Testis (tissue), 3 donors: ENCODE data around the gene LRRC49. TPM values are rescaled to one million over a fixed set of nuclear protein-coding genes. Genes with fewer than 3 reads are reported as not detected.

Experiments
- DNase-seq: peaks from one replicate; pipeline ENCODE4 v3.0.0-alpha.2; 2019
- H3K27ac ChIP-seq, 2 donors: fragments of 200-600 bp; sonication (generic); one replicate each; pipeline ENCODE4 v1.5.1; 2019
- H3K27me3 ChIP-seq: fragments of 200-600 bp; sonication (generic); one replicate; pipeline ENCODE4 v1.5.1; 2019
- H3K36me3 ChIP-seq: fragments of 200-600 bp; sonication (generic); one replicate; pipeline ENCODE4 v1.5.1; 2017; ENCODE audit warnings: low read depth; ENCODE audit errors: missing control alignments
- H3K4me1 ChIP-seq: fragments of 200-600 bp; sonication (generic); one replicate; pipeline ENCODE4 v1.5.1; 2019
- H3K4me3 ChIP-seq, 2 donors: fragments of 200-600 bp; sonication (generic); one replicate each; pipeline ENCODE4 v1.5.1; 2017 to 2019
- H3K9me3 ChIP-seq: fragments of 200-600 bp; sonication (generic); one replicate; pipeline ENCODE4 v1.5.1; 2017
- POLR2A ChIP-seq: fragments of 450-650 bp; IDR thresholded peaks from one replicate; pipeline ENCODE4 v1.6.1; 2017; ENCODE audit warnings: antibody characterized with exemption, mild to moderate bottlenecking, moderate library complexity
- WGBS, 2 donors: methylation state at CpG; one replicate each; pipeline ENCODE4 v1.1.5; 2018; 5-methylcytosine and 5-hydroxymethylcytosine counted together
- intact Hi-C: fragments of 100-400 bp; cut with DNase I; formaldehyde crosslinking; loops from one replicate; pipeline ENCODE4 v1.15.1; 2023; ENCODE audit warnings: low total_unique reads
- polyA plus RNA-seq: library from polyadenylated mRNA; stranded (reverse); fragments of 350-450 nt; fragmentation: Illumina TruSeq; extraction: RNeasy Lipid Tissue Mini Kit (QIAGEN cat#74804); gene quantifications from one replicate; pipeline ENCODE4 v1.2.3, GENCODE V29; 2014; ENCODE audit warnings: low read depth, low replicate concordance; ENCODE audit not compliant: insufficient read depth
- total RNA-seq, 2 donors: library from RNA; depleted of rRNA; stranded (reverse); fragments of >200 nt; gene quantifications; one replicate each; pipeline ENCODE4 v1.2.3, GENCODE V29; 2016
- TF ChIP-seq, protein P1 (sequence below), 3 experiments: fragments of 450-650 bp in 2 of 3; fragments of 200-600 bp in 1 of 3; sonication (generic) in 1 of 3; IDR thresholded peaks; one replicate each; pipeline ENCODE4 v1.5.1; 2016 to 2019; ENCODE audit warnings: antibody characterized with exemption in 3 of 3, mild to moderate bottlenecking in 2 of 3, moderate library complexity in 1 of 3

LRRC49 gene
- total and polyA plus RNA-seq, 3 donors from 2014 or later: 19.9 to 35.4 (median 22.4) TPM

DNA sequence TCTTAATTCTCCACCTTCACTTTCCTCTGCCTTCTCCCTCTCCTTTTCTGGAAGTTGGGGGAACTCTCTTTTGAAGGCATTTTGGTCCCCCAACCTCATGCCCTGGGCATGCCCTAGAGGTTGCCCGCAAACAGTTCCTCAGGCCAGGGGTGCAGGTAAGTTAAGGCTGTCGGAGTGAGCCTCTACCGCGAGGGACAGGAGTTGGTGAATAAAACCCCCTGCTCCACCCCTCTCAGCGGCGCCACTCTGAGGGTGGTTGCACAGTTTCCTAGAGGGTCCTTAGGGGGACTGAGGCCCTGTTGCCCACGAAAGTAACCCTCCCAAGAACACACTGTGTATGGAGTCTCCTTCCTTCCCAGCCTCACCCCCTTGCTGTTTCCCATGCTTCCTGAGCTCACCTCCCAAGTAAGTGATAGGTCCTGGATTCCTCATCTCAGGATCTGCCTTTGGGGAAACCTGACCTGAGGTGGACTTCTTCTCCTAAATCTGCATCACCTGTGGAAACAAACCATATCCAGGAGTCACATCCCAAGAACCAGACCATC lies 199.5 kb downstream of the LRRC49 start:
- no peaks in the 10 kb centered on the region for H3K27me3 ChIP-seq
- peaks cover 3% of the 10 kb centered on the region for H3K4me1 ChIP-seq
- H3K4me3 ChIP-seq: no peak overlapping the region
- no peaks in the 10 kb centered on the region for H3K36me3 ChIP-seq
- H3K9me3 ChIP-seq: no peaks in the 10 kb centered on the region
- H3K27ac ChIP-seq: no peak overlapping the region
- 89 to 92% methylated on average over 7 of the region's 7 CpGs for WGBS, 2 donors
- no peak for DNase-seq
- TF ChIP-seq, protein P1, sequence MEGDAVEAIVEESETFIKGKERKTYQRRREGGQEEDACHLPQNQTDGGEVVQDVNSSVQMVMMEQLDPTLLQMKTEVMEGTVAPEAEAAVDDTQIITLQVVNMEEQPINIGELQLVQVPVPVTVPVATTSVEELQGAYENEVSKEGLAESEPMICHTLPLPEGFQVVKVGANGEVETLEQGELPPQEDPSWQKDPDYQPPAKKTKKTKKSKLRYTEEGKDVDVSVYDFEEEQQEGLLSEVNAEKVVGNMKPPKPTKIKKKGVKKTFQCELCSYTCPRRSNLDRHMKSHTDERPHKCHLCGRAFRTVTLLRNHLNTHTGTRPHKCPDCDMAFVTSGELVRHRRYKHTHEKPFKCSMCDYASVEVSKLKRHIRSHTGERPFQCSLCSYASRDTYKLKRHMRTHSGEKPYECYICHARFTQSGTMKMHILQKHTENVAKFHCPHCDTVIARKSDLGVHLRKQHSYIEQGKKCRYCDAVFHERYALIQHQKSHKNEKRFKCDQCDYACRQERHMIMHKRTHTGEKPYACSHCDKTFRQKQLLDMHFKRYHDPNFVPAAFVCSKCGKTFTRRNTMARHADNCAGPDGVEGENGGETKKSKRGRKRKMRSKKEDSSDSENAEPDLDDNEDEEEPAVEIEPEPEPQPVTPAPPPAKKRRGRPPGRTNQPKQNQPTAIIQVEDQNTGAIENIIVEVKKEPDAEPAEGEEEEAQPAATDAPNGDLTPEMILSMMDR (IDR thresholded peaks at IDR 0.05): no peak
- TF ChIP-seq POLR2A: no peak
- intact Hi-C loops: no loop called here

DNA sequence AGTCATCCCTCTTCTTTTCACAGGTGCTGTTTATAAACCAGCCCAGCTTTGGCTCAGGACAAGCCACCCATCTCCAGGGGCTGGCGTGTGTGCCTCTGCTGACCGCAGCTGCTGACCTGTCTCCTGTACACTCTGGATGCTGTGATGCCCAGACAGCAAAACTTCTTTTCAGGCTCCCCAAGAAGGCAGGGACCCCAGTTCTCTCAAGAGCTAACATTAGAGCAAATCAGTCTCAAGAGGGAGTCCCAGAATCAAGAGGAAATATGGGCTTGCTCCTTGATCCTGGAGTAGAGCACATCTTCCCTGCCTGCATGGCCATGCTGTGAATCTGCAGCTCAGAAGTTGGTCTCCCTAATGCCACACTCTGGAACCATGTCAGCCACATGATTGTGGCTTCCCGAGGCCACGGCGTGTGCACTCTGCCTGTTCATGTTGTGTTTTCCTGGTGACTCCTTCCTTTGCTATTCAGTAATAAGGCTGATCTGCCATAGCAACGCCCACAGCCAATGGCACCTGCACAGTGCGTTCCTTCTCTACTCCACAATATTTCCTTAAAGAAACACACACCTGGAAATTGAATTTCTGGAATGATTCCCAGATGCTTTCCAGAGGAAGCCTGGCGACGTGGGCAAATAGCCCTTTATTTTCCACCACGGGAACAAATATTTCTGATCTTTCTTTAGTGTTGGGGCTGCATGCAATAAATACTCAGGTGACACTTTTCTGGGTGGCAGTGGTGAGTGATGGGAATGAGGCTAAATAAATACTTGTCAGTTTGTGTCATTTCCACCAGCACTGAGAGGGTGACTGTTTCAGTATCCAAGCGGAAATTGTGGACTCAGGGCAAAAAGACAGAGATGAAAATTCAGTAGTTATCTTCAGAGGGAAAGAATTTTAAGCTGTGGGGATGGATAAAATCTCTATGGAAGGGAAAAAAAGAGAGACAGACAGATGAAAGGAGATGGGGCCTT lies 200.7 kb downstream of the LRRC49 start:
- Histone ChIP-seq H3K4me1 (peaks cover 3% of the 10 kb centered on the region), H3K27me3 (no peaks in the 10 kb centered on the region), H3K4me3 (no peak overlapping the region), H3K27ac (no peak overlapping the region), H3K9me3 (no peaks in the 10 kb centered on the region), H3K36me3 (no peaks in the 10 kb centered on the region)
- WGBS, 2 donors: 74 to 77% methylated on average over 11 of the region's 11 CpGs
- TF ChIP-seq, protein P1 (IDR thresholded peaks at IDR 0.05): no peak
- TF ChIP-seq POLR2A: no peak
- intact Hi-C loops: no loop called here
- DNase-seq: no peak

DNA sequence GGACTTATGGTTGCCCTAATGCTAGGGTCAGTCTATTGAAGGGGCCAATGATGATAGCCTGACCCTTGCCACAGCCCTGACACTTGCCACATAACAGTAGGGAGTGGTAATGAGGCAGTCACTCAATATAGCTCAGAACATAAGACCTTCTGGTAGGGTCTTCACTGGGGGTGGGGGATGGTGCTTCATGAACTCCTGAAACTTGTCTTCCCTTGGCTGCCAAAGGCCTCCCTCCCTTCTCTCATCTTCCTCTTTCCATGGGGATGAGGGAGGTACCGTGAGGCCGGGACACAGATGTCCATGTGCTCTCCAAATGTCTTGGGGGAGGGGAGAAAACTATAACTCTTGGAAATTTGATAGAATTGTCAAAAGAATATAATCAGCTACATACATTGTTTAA lies 201.5 kb downstream of the LRRC49 start:
- H3K27ac ChIP-seq: no peak overlapping the region
- no peaks in the 10 kb centered on the region for H3K36me3 ChIP-seq
- no peaks in the 10 kb centered on the region for H3K27me3 ChIP-seq
- H3K4me3 ChIP-seq: no peak overlapping the region
- intact Hi-C loops: no loop called here
- no peaks in the 10 kb centered on the region for H3K9me3 ChIP-seq
- no peak for DNase-seq
- H3K4me1 ChIP-seq: peaks cover 3% of the 10 kb centered on the region
- TF ChIP-seq, protein P1 (IDR thresholded peaks at IDR 0.05): no peak
- 92 to 93% methylated on average over 2 of the region's 2 CpGs for WGBS, 2 donors

DNA sequence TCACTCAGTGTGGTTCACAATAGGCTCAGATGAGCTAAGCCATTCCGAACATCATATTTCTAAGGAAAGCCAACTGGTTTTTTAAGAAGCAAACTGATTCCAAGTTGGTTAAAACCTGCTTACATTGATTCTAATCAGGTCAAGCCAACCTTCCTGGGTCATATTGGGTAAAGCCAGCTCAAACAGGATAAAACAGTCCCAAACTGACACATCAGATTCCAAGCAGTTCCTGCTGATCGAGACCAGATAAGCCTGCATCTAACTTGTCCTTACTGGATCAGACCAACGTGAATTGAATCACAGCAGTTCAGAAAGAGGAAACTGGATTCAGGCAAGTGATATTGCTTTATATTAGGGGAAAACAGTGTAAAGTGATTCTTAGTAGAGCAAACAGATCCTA lies 204.1 kb downstream of the LRRC49 start:
- no peaks in the 10 kb centered on the region for H3K27me3 ChIP-seq
- no peak for DNase-seq
- H3K4me3 ChIP-seq: no peak overlapping the region
- TF ChIP-seq POLR2A: no peak
- TF ChIP-seq, protein P1 (IDR thresholded peaks at IDR 0.05): no peak
- WGBS, 2 donors: 68 to 78% methylated on average over 3 of the region's 3 CpGs
- no peaks in the 10 kb centered on the region for H3K36me3 ChIP-seq
- H3K9me3 ChIP-seq: no peaks in the 10 kb centered on the region
- no peak overlapping the region for H3K27ac ChIP-seq
- intact Hi-C loops: no loop called here
- peaks cover 3% of the 10 kb centered on the region for H3K4me1 ChIP-seq
